ENCODE data around the gene SRRT. TPM values are rescaled to one million over a fixed set of nuclear protein-coding genes. Genes with fewer than 3 reads are reported as not detected.

The SRRT gene
- total and polyA plus RNA-seq, 2 of the 4 experiments (the other 2 are of a cell fraction): 41.4 to 93.5 TPM

- BruUV-seq (replicated peaks): no TSS peak
- dilution Hi-C loops (cut with HindIII; ENCODE audit: low sequenced_read_pairs, unreplicated experiment): no loop called here
- no peak overlapping the region for H2AK5ac ChIP-seq (ENCODE audit: low read depth, low read length)
Measured at GRCh38 chr7:100900978-100901377, 26.1 kb downstream of the SRRT start.

More at GRCh38 chr7:100900978-100901377, 26.1 kb downstream of the SRRT start:
- no peak for ATAC-seq (ENCODE audit: low read depth)
- Histone ChIP-seq H2AFZ (replicated peaks; ENCODE audit: low read length, poor library complexity) (no peak overlapping the region), H3K23ac (ENCODE audit: low read depth, low read length) (no peak overlapping the region), H4K5ac (ENCODE audit: low read depth, low read length) (no peak overlapping the region), H3K36me3 (ENCODE audit: control insufficient read depth, insufficient read depth, low read length) (no peaks in the 10 kb centered on the region), H3K27me3 (ENCODE audit: control insufficient read depth, insufficient read depth, low read length) (peaks cover 35% of the 10 kb centered on the region), H3K9me1 (ENCODE audit: insufficient read depth, low read length) (no peaks in the 10 kb centered on the region), H3K4me3 (ENCODE audit: insufficient read depth, low read depth, low read length) (no peak overlapping the region), H3K4me1 (ENCODE audit: control insufficient read depth, insufficient read depth, low read length) (no peaks in the 10 kb centered on the region; the same call in 1 of the 2 replicates), H4K20me1 (ENCODE audit: insufficient read depth, low read length) (0 out of 2 replicates have a peak, but pooled peaks cover 4% of the 10 kb centered on the region), H2BK120ac (ENCODE audit: low read depth, low read length) (no peak overlapping the region), H3K18ac (ENCODE audit: low read depth, low read length) (no peak overlapping the region), H3K27ac (ENCODE audit: insufficient read depth, low read length) (no peak overlapping the region), H3K9ac (ENCODE audit: low read depth, low read length) (no peak overlapping the region), H2BK15ac (ENCODE audit: low read depth, low read length) (no peak overlapping the region), H3K4ac (ENCODE audit: low read depth, low read length) (no peak overlapping the region), H4K91ac (ENCODE audit: insufficient read depth, low read depth, low read length) (no peak overlapping the region), H2BK20ac (ENCODE audit: low read depth, low read length) (no peak overlapping the region), H3K9me3 (ENCODE audit: control insufficient read depth, insufficient read depth, low read length) (peaks cover 2% of the 10 kb centered on the region; the same call in 1 of the 2 replicates), H3K56ac (ENCODE audit: extremely low read depth, insufficient read depth, low read length) (no peak overlapping the region), H2BK5ac (ENCODE audit: low read depth, low read length, poor library complexity, severe bottlenecking) (no peak overlapping the region), H2AK9ac (replicated peaks; ENCODE audit: low read depth, low read length, poor library complexity) (no peak overlapping the region), H3K4me2 (ENCODE audit: low read depth, low read length) (no peak overlapping the region), H3K79me1 (ENCODE audit: low read depth in 1 of 2, low read length in 2 of 2) (no peaks in the 10 kb centered on the region), H3K14ac (replicated peaks; ENCODE audit: low read depth, low read length) (no peak overlapping the region), H4K8ac (ENCODE audit: low read depth in 2 of 2, low read length in 2 of 2) (no peak overlapping the region)
- intact Hi-C loops (cut with micrococcal nuclease) (no loop called here), in situ Hi-C loops (cut with MboI; ENCODE audit: low sequenced_read_pairs) (no loop called here)
- DNase-seq: no peak
- no CpG with 5 or more reads among the region's 2 CpGs for WGBS, 2 experiments (ENCODE audit: extremely low coverage in 2 of 2, insufficient read length in 1 of 2)
- TF ChIP-seq FOS (IDR thresholded peaks at IDR 0.05; ENCODE audit: low read depth, low read length) (no peak), RCOR1 (IDR thresholded peaks at IDR 0.05; ENCODE audit: insufficient replicate concordance, low read length) (no peak), MAZ (IDR thresholded peaks at IDR 0.05; ENCODE audit: borderline replicate concordance, low read depth, low read length) (no peak), SMC3 (IDR thresholded peaks at IDR 0.05; ENCODE audit: low read depth, low read length) (no peak), NFE2L2 (IDR thresholded peaks at IDR 0.05; ENCODE audit: low read depth, low read length) (no peak), POLR2A (IDR thresholded peaks at IDR 0.05; ENCODE audit: low read depth, low read length) (no peak), MAFK (IDR thresholded peaks at IDR 0.05; ENCODE audit: low read depth, low read length) (no peak), CEBPB (IDR thresholded peaks at IDR 0.05; ENCODE audit: low read depth, low read length) (no peak), ELK1 (IDR thresholded peaks at IDR 0.05; ENCODE audit: borderline replicate concordance, low read depth, low read length) (no peak), RAD21 (IDR thresholded peaks at IDR 0.05; ENCODE audit: low read length) (no peak), RFX5 (IDR thresholded peaks at IDR 0.05; ENCODE audit: low read depth, low read length) (no peak), CHD1 (IDR thresholded peaks at IDR 0.05; ENCODE audit: low read depth, low read length) (no peak), BHLHE40 (IDR thresholded peaks at IDR 0.05; ENCODE audit: low read depth, low read length) (no peak), MXI1 (IDR thresholded peaks at IDR 0.05; ENCODE audit: borderline replicate concordance, low read depth, low read length) (no peak)
- TF ChIP-seq, protein P1, sequence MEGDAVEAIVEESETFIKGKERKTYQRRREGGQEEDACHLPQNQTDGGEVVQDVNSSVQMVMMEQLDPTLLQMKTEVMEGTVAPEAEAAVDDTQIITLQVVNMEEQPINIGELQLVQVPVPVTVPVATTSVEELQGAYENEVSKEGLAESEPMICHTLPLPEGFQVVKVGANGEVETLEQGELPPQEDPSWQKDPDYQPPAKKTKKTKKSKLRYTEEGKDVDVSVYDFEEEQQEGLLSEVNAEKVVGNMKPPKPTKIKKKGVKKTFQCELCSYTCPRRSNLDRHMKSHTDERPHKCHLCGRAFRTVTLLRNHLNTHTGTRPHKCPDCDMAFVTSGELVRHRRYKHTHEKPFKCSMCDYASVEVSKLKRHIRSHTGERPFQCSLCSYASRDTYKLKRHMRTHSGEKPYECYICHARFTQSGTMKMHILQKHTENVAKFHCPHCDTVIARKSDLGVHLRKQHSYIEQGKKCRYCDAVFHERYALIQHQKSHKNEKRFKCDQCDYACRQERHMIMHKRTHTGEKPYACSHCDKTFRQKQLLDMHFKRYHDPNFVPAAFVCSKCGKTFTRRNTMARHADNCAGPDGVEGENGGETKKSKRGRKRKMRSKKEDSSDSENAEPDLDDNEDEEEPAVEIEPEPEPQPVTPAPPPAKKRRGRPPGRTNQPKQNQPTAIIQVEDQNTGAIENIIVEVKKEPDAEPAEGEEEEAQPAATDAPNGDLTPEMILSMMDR (conservative IDR thresholded peaks at IDR 0.05; ENCODE audit: low read depth, low read length): no peak
- TF ChIP-seq, protein P2, sequence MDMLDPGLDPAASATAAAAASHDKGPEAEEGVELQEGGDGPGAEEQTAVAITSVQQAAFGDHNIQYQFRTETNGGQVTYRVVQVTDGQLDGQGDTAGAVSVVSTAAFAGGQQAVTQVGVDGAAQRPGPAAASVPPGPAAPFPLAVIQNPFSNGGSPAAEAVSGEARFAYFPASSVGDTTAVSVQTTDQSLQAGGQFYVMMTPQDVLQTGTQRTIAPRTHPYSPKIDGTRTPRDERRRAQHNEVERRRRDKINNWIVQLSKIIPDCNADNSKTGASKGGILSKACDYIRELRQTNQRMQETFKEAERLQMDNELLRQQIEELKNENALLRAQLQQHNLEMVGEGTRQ (IDR thresholded peaks at IDR 0.05; ENCODE audit: low read depth, low read length): no peak
- ChIA-PET POLR2A (ENCODE audit: unreplicated experiment) (no interaction called here), CTCF (no interaction called here)
